Neural cell (in vitro differentiated cells): ENCODE data around the gene PDHB. TPM values are rescaled to one million over a fixed set of nuclear protein-coding genes. Genes with fewer than 3 reads are reported as not detected.

Experiments used
- H2AFZ ChIP-seq: fragments of 200-600, 300-800 bp; sonication (generic), shearing (Covaris generic); 2 replicates; pipeline ENCODE4 v1.6.0; 2014; ENCODE audit warnings: low read depth, mild to moderate bottlenecking, antibody characterized with exemption, low read length, moderate library complexity
- H3F3A ChIP-seq: fragments of 200-600 bp; shearing (Covaris generic); 2 replicates; pipeline ENCODE4 v1.6.1; 2016; ENCODE audit warnings: mild to moderate bottlenecking, moderate library complexity, mixed read lengths, antibody characterized with exemption, low read length; ENCODE audit not compliant: insufficient read depth, poor library complexity, severe bottlenecking
- H3K27ac ChIP-seq: fragments of 200-600, 300-800 bp; sonication (generic), shearing (Covaris generic); 2 replicates; pipeline ENCODE4 v1.5.1; 2014; ENCODE audit warnings: mild to moderate bottlenecking, low read length, moderate library complexity
- H3K27me3 ChIP-seq: fragments of 300-800, 200-600 bp; sonication (generic), shearing (Covaris generic); 2 replicates; pipeline ENCODE4 v1.6.0; 2014; ENCODE audit warnings: mild to moderate bottlenecking, low read depth, low read length, moderate library complexity; ENCODE audit not compliant: insufficient read depth
- H3K36me3 ChIP-seq: fragments of 300-800, 200-600 bp; sonication (generic), shearing (Covaris generic); 2 replicates; pipeline ENCODE4 v1.5.1; 2014; ENCODE audit warnings: mild to moderate bottlenecking, antibody characterized with exemption, low read length, moderate library complexity; ENCODE audit not compliant: insufficient read depth
- H3K4me2 ChIP-seq: fragments of 300-800, 200-600 bp; sonication (generic), shearing (Covaris generic); 2 replicates; pipeline ENCODE4 v1.6.0; 2014; ENCODE audit warnings: mild to moderate bottlenecking, low read length
- H3K4me3 ChIP-seq: fragments of 300-800, 200-600 bp; sonication (generic), shearing (Covaris generic); 2 replicates; pipeline ENCODE4 v1.5.1; 2014; ENCODE audit warnings: mild to moderate bottlenecking, low read length, moderate library complexity
- H3K79me2 ChIP-seq: fragments of 200-600 bp; shearing (Covaris generic); replicated peaks from 2 replicates; pipeline ENCODE4 v1.6.0; 2014; ENCODE audit warnings: mild to moderate bottlenecking, low read length, moderate library complexity; ENCODE audit not compliant: insufficient read depth
- H3K9ac ChIP-seq: fragments of 300-800, 200-600 bp; sonication (generic), shearing (Covaris generic); 2 replicates; pipeline ENCODE4 v1.6.1; 2016; ENCODE audit warnings: mild to moderate bottlenecking, low read length, mixed read lengths
- H3K9me2 ChIP-seq: fragments of 200-600 bp; shearing (Covaris generic); 2 replicates; pipeline ENCODE4 v1.6.1; 2016; ENCODE audit warnings: mild to moderate bottlenecking, low read length, mixed read lengths; ENCODE audit not compliant: insufficient read depth
- H3K9me3 ChIP-seq: fragments of 200-600, 300-800 bp; sonication (generic), shearing (Covaris generic); 2 replicates; pipeline ENCODE4 v1.6.1; 2016; ENCODE audit warnings: mild to moderate bottlenecking, mixed run types, low read length, moderate library complexity, mixed read lengths
- H4K20me1 ChIP-seq: fragments of 200-600 bp; shearing (Covaris generic); 2 replicates; pipeline ENCODE4 v1.6.1; 2016; ENCODE audit warnings: mild to moderate bottlenecking, mixed run types; ENCODE audit not compliant: insufficient read depth
- EP300 ChIP-seq: fragments of 450-650 bp; conservative IDR thresholded peaks from 2 replicates; pipeline ENCODE4 v1.6.1; 2014; ENCODE audit warnings: antibody characterized with exemption, mild to moderate bottlenecking, moderate library complexity; ENCODE audit not compliant: poor library complexity, severe bottlenecking
- EZH2 ChIP-seq: fragments of 200-600, 300-800 bp; shearing (Covaris generic), sonication (generic); IDR thresholded peaks from 2 replicates; pipeline ENCODE4 v1.6.1; 2014; ENCODE audit warnings: antibody characterized with exemption, low read length, borderline replicate concordance, mild to moderate bottlenecking; ENCODE audit not compliant: insufficient read depth, poor library complexity, severe bottlenecking
- MXI1 ChIP-seq: fragments of 450-650 bp; conservative IDR thresholded peaks from 2 replicates; pipeline ENCODE4 v1.6.1; 2014; ENCODE audit warnings: antibody characterized with exemption, mild to moderate bottlenecking; ENCODE audit not compliant: poor library complexity, severe bottlenecking
- POLR2AphosphoS5 ChIP-seq: IDR thresholded peaks from 2 replicates; pipeline ENCODE4 v1.6.1; 2012
- RAD21 ChIP-seq: fragments of 450-650 bp; conservative IDR thresholded peaks from 2 replicates; pipeline ENCODE4 v1.6.1; 2014; ENCODE audit warnings: antibody characterized with exemption, mild to moderate bottlenecking, moderate library complexity
- SMC3 ChIP-seq: fragments of 450-650 bp; conservative IDR thresholded peaks from 2 replicates; pipeline ENCODE4 v1.6.1; 2014; ENCODE audit warnings: antibody characterized with exemption, mild to moderate bottlenecking, moderate library complexity; ENCODE audit not compliant: poor library complexity
- TAF1 ChIP-seq: IDR thresholded peaks from 2 replicates; pipeline ENCODE4 v1.6.1; 2012; ENCODE audit warnings: low read depth
- polyA plus RNA-seq: library from polyadenylated mRNA; depleted of rRNA; stranded (reverse); fragments of >200 nt; gene quantifications from 2 replicates; pipeline ENCODE4 v1.2.3, GENCODE V29; 2014
- TF ChIP-seq, protein P1 (sequence below): fragments of 450-650 bp; IDR thresholded peaks from 2 replicates; pipeline ENCODE4 v1.5.1; 2014; ENCODE audit warnings: antibody characterized with exemption, mild to moderate bottlenecking, moderate library complexity; ENCODE audit not compliant: poor library complexity, severe bottlenecking
- TF ChIP-seq, protein P2 (sequence below): IDR thresholded peaks from 2 replicates; pipeline ENCODE4 v1.6.1; 2012; ENCODE audit warnings: borderline replicate concordance

The PDHB gene
- polyA plus RNA-seq, 1 donor from 2014 or later, result 154 TPM

DNA sequence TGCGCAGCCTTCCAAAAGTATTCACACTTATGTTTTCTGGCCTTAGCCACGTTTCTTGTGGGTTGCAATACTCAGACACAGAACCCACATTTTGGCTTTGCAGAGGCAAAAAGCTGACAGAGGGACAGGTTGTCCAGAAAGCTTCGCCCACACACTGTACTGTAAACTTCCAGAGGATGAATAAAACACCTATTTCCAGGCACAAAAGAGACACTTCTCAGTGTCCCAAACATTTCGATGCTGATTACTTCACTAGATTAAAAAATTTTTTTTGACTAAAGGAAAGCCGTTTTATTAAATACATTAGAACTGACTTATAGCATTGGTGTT, 30.3 kb upstream of the PDHB start:
- Histone ChIP-seq H3K9me2 (no peaks in the 10 kb centered on the region), H3F3A (no peaks in the 10 kb centered on the region), H2AFZ (no peak overlapping the region), H3K27ac (no peak overlapping the region), H3K27me3 (no peaks in the 10 kb centered on the region), H4K20me1 (no peaks in the 10 kb centered on the region), H3K9ac (no peak overlapping the region), H3K36me3 (no peaks in the 10 kb centered on the region), H3K4me3 (no peak overlapping the region), H3K4me2 (no peak overlapping the region), H3K9me3 (no peaks in the 10 kb centered on the region), H3K79me2 (no peaks in the 10 kb centered on the region)
- TF ChIP-seq EP300 (no peak), RAD21 (peak; percentile 2)

DNA sequence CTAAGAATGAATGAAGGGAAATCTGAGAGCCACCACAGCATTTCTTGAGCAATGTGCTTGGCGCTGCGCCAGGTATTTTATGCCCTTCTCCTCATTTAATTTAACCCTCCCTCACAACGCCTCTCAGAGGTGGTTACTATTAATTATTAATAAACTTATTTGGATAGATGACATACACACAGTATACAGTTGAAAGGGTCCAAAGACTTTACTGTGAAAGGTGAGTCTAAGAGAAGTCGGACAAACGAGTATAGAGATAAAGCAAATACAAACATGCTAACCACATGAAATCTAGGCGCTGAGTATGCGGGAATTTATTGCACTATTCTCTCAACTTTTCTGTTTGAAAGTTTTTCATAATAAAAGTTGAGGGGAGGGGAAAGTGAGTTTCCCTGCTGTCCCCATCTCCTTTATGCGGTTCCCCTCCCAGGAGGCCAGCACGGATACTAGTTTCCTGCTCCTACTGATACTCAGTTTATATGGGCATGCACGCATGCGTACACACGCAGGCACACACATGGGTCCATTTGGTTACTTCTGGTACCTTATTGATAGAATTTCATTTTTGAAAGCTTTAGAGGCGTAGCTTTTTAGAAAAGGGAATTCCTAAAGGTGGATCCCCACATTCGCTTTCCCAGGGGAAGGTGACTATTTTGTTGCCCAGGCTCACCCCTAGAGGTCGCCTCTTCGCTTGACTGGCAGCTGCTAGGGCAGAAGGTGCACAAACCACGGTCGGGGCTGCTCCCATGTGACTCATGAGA, 29.7 kb upstream of the PDHB start:
- Histone ChIP-seq H3K27me3 (no peaks in the 10 kb centered on the region), H3K9me3 (no peaks in the 10 kb centered on the region), H4K20me1 (no peaks in the 10 kb centered on the region), H3K79me2 (no peaks in the 10 kb centered on the region), H3K9ac (no peak overlapping the region), H3K27ac (no peak overlapping the region), H3K9me2 (no peaks in the 10 kb centered on the region), H3K36me3 (no peaks in the 10 kb centered on the region), H3K4me3 (no peak overlapping the region), H3F3A (no peaks in the 10 kb centered on the region), H2AFZ (no peak overlapping the region), H3K4me2 (no peak overlapping the region)
- TF ChIP-seq EP300 (no peak), MXI1 (no peak), RAD21 (peak; percentile 55), EZH2 (no peak), TAF1 (no peak), SMC3 (peak; percentile 46), POLR2AphosphoS5 (no peak)
- TF ChIP-seq, protein P1, sequence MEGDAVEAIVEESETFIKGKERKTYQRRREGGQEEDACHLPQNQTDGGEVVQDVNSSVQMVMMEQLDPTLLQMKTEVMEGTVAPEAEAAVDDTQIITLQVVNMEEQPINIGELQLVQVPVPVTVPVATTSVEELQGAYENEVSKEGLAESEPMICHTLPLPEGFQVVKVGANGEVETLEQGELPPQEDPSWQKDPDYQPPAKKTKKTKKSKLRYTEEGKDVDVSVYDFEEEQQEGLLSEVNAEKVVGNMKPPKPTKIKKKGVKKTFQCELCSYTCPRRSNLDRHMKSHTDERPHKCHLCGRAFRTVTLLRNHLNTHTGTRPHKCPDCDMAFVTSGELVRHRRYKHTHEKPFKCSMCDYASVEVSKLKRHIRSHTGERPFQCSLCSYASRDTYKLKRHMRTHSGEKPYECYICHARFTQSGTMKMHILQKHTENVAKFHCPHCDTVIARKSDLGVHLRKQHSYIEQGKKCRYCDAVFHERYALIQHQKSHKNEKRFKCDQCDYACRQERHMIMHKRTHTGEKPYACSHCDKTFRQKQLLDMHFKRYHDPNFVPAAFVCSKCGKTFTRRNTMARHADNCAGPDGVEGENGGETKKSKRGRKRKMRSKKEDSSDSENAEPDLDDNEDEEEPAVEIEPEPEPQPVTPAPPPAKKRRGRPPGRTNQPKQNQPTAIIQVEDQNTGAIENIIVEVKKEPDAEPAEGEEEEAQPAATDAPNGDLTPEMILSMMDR, result peak; percentile 71
- TF ChIP-seq, protein P2, sequence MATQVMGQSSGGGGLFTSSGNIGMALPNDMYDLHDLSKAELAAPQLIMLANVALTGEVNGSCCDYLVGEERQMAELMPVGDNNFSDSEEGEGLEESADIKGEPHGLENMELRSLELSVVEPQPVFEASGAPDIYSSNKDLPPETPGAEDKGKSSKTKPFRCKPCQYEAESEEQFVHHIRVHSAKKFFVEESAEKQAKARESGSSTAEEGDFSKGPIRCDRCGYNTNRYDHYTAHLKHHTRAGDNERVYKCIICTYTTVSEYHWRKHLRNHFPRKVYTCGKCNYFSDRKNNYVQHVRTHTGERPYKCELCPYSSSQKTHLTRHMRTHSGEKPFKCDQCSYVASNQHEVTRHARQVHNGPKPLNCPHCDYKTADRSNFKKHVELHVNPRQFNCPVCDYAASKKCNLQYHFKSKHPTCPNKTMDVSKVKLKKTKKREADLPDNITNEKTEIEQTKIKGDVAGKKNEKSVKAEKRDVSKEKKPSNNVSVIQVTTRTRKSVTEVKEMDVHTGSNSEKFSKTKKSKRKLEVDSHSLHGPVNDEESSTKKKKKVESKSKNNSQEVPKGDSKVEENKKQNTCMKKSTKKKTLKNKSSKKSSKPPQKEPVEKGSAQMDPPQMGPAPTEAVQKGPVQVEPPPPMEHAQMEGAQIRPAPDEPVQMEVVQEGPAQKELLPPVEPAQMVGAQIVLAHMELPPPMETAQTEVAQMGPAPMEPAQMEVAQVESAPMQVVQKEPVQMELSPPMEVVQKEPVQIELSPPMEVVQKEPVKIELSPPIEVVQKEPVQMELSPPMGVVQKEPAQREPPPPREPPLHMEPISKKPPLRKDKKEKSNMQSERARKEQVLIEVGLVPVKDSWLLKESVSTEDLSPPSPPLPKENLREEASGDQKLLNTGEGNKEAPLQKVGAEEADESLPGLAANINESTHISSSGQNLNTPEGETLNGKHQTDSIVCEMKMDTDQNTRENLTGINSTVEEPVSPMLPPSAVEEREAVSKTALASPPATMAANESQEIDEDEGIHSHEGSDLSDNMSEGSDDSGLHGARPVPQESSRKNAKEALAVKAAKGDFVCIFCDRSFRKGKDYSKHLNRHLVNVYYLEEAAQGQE, result no peak

- Histone ChIP-seq H3K9me2 (no peaks in the 10 kb centered on the region), H3K9ac (no peak overlapping the region), H4K20me1 (no peaks in the 10 kb centered on the region), H3K9me3 (no peaks in the 10 kb centered on the region), H3K36me3 (no peaks in the 10 kb centered on the region), H3K4me3 (no peak overlapping the region), H3K4me2 (no peak overlapping the region), H3K27me3 (no peaks in the 10 kb centered on the region), H2AFZ (no peak overlapping the region), H3K27ac (no peak overlapping the region), H3F3A (no peaks in the 10 kb centered on the region), H3K79me2 (no peaks in the 10 kb centered on the region)
- TF ChIP-seq SMC3 (no peak), EP300 (no peak), POLR2AphosphoS5 (no peak), MXI1 (no peak), RAD21 (no peak)
- TF ChIP-seq, protein P2, result no peak
- TF ChIP-seq, protein P1, result no peak
Measured at GRCh38 chr3:58462829-58463180, 29.2 kb upstream of the PDHB start.
